Karpas-422 (cell line): ENCODE measurements around the gene HDAC4. TPM values are rescaled to one million over a fixed set of nuclear protein-coding genes. Genes with fewer than 3 reads are reported as not detected.

Experiments used
- DNase-seq: peaks from one replicate; pipeline ENCODE4 v3.0.0-alpha.2; 2015
- H2AFZ ChIP-seq: fragments of 200-600 bp; sonication (generic); 2 replicates; pipeline ENCODE4 v1.6.1; 2014; ENCODE audit warnings: antibody characterized with exemption, low read length, mixed read lengths
- H3K27ac ChIP-seq: fragments of 200-600 bp; sonication (generic); 2 replicates; pipeline ENCODE4 v1.5.1; 2014; ENCODE audit warnings: mild to moderate bottlenecking, low read length, moderate library complexity
- H3K27me3 ChIP-seq: fragments of 200-600 bp; sonication (generic); 2 replicates; pipeline ENCODE4 v1.6.1; 2014; ENCODE audit warnings: low read length, mixed read lengths
- H3K36me3 ChIP-seq: fragments of 200-600 bp; sonication (generic); 2 replicates; pipeline ENCODE4 v1.6.1; 2014; ENCODE audit warnings: low read length, mixed read lengths; ENCODE audit not compliant: insufficient read depth
- H3K4me1 ChIP-seq: fragments of 200-600 bp; sonication (generic); 2 replicates; pipeline ENCODE4 v1.6.1; 2014; ENCODE audit warnings: mild to moderate bottlenecking, low read length, mixed read lengths
- H3K4me2 ChIP-seq: fragments of 200-600 bp; sonication (generic); 2 replicates; pipeline ENCODE4 v1.6.1; 2014; ENCODE audit warnings: low read length, low read depth, mild to moderate bottlenecking; ENCODE audit not compliant: poor library complexity, severe bottlenecking
- H3K4me3 ChIP-seq: fragments of 200-600 bp; sonication (generic); 2 replicates; pipeline ENCODE4 v1.5.1; 2014; ENCODE audit warnings: mild to moderate bottlenecking, antibody characterized with exemption, low read length, mixed read lengths
- H3K79me2 ChIP-seq: fragments of 200-600 bp; sonication (generic); 2 replicates; pipeline ENCODE4 v1.6.1; 2014; ENCODE audit warnings: mild to moderate bottlenecking, low read length, mixed read lengths
- H3K9ac ChIP-seq: fragments of 200-600 bp; sonication (generic); 2 replicates; pipeline ENCODE4 v1.6.0; 2014; ENCODE audit warnings: low read length
- H3K9me2 ChIP-seq: fragments of 200-600 bp; sonication (generic), shearing (Covaris generic); replicated peaks from 2 replicates; pipeline ENCODE4 v1.6.0; 2014; ENCODE audit warnings: mild to moderate bottlenecking, low read length, moderate library complexity; ENCODE audit not compliant: insufficient read depth
- H3K9me3 ChIP-seq: fragments of 300-700, 200-600 bp; sonication (generic); 2 replicates; pipeline ENCODE4 v1.6.1; 2014; ENCODE audit warnings: low read length, mixed read lengths
- H4K20me1 ChIP-seq: fragments of 200-600 bp; sonication (generic); 2 replicates; pipeline ENCODE4 v1.6.1; 2014; ENCODE audit warnings: mild to moderate bottlenecking, antibody characterized with exemption, low read length, low read depth; ENCODE audit not compliant: insufficient read depth
- total RNA-seq: library from RNA; depleted of rRNA; stranded (reverse); fragments of >200 nt; shearing (Covaris generic); gene quantifications from 2 replicates; pipeline ENCODE4 v1.2.3, GENCODE V29; 2014; ENCODE audit warnings: low replicate concordance

HDAC4 gene
- total RNA-seq, 1 experiment from 2014 or later: 8.5 TPM

DNA sequence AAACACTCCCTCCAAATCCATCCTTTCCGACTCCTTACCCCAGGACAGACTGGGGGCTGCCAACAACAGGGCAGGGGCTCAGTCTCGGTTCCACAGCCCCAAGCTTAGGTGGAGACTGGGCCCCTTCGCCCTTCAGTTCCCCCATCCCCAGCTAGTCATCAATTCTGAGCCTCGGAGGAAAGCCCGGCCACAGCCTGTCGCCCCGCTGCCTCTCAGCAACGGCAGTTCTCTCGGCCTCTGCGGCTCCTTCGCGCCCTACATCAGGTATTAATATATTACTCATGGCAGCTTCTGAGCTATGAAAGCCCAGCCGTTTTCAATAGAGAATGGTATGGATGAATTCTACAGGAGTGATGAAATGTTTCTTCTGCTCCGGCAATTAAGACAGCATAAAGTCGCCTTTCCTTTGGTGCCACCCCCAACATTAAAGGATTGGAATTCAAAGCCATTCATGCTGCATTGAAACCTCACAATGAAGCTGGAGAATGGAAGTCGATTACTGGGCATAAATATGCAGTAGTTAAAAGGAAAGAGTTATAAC lies 2.8 kb downstream of the HDAC4 start:
- Histone ChIP-seq H3K79me2 (peaks cover 5% of the 10 kb centered on the region; the same call in 1 of the 2 replicates), H3K27ac (no peak overlapping the region), H3K9me2 (no peaks in the 10 kb centered on the region), H3K4me2 (no peak overlapping the region), H3K9me3 (no peaks in the 10 kb centered on the region), H3K36me3 (no peaks in the 10 kb centered on the region), H4K20me1 (peaks cover 47% of the 10 kb centered on the region), H2AFZ (no peak overlapping the region), H3K4me1 (peaks cover 21% of the 10 kb centered on the region), H3K27me3 (no peaks in the 10 kb centered on the region), H3K9ac (no peak overlapping the region), H3K4me3 (no peak overlapping the region)
- DNase-seq: no peak

DNA sequence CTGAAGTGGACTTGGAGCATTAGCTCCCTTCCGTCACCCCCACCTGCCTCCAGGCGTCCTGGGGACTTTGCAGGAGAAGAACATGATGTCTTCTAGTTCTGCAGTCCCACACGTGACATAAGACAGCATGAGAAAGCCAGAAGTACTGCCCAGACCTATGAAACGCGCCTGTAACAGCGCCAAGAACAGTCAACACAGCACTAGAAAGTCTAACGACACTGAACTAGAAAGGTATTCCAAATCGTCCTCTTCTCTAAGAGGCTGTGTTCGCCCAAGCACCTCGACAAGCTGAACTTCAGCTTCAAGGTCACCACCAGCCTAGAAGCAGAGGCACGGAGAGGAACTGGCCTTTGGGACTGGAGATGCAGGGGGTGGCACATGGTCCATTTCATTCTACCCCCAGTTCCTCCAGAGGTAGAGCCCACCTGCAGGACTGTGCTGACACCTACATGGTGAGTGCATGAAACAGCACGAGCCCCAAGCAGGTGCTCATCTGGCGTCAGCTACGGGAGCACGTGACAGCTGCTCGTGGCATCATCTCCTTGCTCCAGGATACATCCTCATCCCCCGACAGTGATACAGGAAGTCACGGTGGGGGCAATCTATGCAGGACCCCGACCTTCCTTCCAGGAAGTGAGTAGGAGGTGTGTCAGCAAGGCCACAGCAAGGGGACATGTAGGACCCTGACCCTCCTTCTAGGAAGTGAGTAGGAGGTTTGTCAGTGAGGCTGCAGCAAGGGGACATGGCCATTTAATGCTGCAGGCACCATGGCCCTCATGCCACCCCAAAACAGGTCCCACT lies 3.7 kb downstream of the HDAC4 start:
- H3K9ac ChIP-seq: no peak overlapping the region
- H3K9me2 ChIP-seq: no peaks in the 10 kb centered on the region
- no peak overlapping the region for H3K27ac ChIP-seq
- H2AFZ ChIP-seq: no peak overlapping the region
- H3K36me3 ChIP-seq: no peaks in the 10 kb centered on the region
- H4K20me1 ChIP-seq: peaks cover 53% of the 10 kb centered on the region
- H3K4me2 ChIP-seq: no peak overlapping the region
- no peaks in the 10 kb centered on the region for H3K9me3 ChIP-seq
- H3K4me3 ChIP-seq: no peak overlapping the region
- peaks cover 5% of the 10 kb centered on the region; the same call in 1 of the 2 replicates for H3K79me2 ChIP-seq
- peaks cover 16% of the 10 kb centered on the region for H3K4me1 ChIP-seq
- H3K27me3 ChIP-seq: no peaks in the 10 kb centered on the region
- peak; percentile 48 for DNase-seq

GRCh38 chr2:239395524-239395923 lies 5.3 kb downstream of the HDAC4 start:
- Histone ChIP-seq H3K9me3 (no peaks in the 10 kb centered on the region), H3K4me2 (no peak overlapping the region), H3K27ac (no peak overlapping the region), H3K79me2 (peaks cover 5% of the 10 kb centered on the region; the same call in 1 of the 2 replicates), H4K20me1 (peaks cover 56% of the 10 kb centered on the region), H3K36me3 (no peaks in the 10 kb centered on the region), H3K9me2 (no peaks in the 10 kb centered on the region), H2AFZ (no peak overlapping the region), H3K9ac (no peak overlapping the region), H3K4me3 (no peak overlapping the region), H3K4me1 (peaks cover 10% of the 10 kb centered on the region), H3K27me3 (no peaks in the 10 kb centered on the region)
- no peak for DNase-seq

DNA sequence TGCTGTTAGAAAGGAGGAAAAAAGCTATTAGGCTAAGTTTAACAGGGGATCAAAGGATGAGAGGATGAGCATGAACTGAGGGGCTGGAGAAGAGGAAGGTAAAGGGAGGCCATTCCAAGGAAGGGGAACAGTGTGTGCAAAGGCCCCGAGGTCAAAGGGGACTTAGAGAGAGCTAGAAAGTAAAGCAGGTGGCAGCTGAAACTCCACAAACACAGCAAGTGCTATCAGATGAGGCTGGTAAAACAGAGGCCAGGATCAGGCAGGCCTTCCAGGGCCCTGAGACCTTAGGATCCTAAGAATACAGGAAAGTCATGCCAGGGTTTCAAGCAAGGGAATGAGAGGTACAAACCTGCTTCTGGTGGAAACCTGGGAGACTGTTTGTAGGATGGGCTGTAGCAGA lies 5.8 kb downstream of the HDAC4 start:
- no peaks in the 10 kb centered on the region for H3K9me3 ChIP-seq
- no peak for DNase-seq
- H3K9ac ChIP-seq: no peak overlapping the region
- no peak overlapping the region for H3K4me2 ChIP-seq
- H3K27ac ChIP-seq: no peak overlapping the region
- H3K4me1 ChIP-seq: peaks cover 10% of the 10 kb centered on the region
- H4K20me1 ChIP-seq: peaks cover 56% of the 10 kb centered on the region
- H3K79me2 ChIP-seq: peaks cover 5% of the 10 kb centered on the region; the same call in 1 of the 2 replicates
- no peaks in the 10 kb centered on the region for H3K27me3 ChIP-seq
- no peak overlapping the region for H3K4me3 ChIP-seq
- H3K9me2 ChIP-seq: no peaks in the 10 kb centered on the region
- H3K36me3 ChIP-seq: no peaks in the 10 kb centered on the region
- H2AFZ ChIP-seq: no peak overlapping the region

- no peak overlapping the region for H3K4me3 ChIP-seq
- H3K36me3 ChIP-seq: no peaks in the 10 kb centered on the region
- no peak overlapping the region for H2AFZ ChIP-seq
- no peaks in the 10 kb centered on the region for H3K9me2 ChIP-seq
- peaks cover 53% of the 10 kb centered on the region for H4K20me1 ChIP-seq
- H3K27ac ChIP-seq: no peak overlapping the region
- peaks cover 5% of the 10 kb centered on the region for H3K4me1 ChIP-seq
- no peaks in the 10 kb centered on the region for H3K27me3 ChIP-seq
- H3K4me2 ChIP-seq: no peak overlapping the region
- peaks cover 3% of the 10 kb centered on the region; the same call in 1 of the 2 replicates for H3K79me2 ChIP-seq
- DNase-seq: no peak
- no peaks in the 10 kb centered on the region for H3K9me3 ChIP-seq
- H3K9ac ChIP-seq: no peak overlapping the region
These were observed 6.4 kb downstream of the HDAC4 start for GRCh38 chr2:239394346-239394945.

DNA sequence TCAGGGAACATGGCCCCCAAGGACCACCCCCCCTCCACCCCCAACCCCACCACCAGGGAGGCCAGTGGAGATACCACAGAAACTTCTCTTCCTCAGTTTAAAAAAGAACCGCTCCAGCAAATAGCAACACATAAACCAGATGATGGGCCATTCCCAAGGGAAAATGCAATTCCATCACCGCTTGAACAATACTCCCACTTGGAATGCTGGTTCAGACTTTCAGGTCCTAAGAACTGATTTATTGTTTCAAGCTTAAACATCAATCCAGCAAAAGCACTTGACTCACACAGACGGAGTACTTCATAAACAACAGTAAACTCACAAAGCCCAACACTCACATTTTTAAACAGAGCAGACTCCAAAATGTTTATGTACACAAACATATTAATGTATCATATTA lies 6.9 kb downstream of the HDAC4 start:
- Histone ChIP-seq H3K4me1 (peaks cover under 1% of the 10 kb centered on the region; the same call in 1 of the 2 replicates), H3K27me3 (no peaks in the 10 kb centered on the region), H3K4me2 (no peak overlapping the region), H3K9ac (no peak overlapping the region), H3K4me3 (no peak overlapping the region), H2AFZ (no peak overlapping the region), H4K20me1 (peaks cover 49% of the 10 kb centered on the region), H3K79me2 (no peaks in the 10 kb centered on the region), H3K36me3 (no peaks in the 10 kb centered on the region), H3K9me2 (no peaks in the 10 kb centered on the region), H3K9me3 (no peaks in the 10 kb centered on the region), H3K27ac (no peak overlapping the region)
- DNase-seq: no peak

GRCh38 chr2:239393388-239393940 lies 7.4 kb downstream of the HDAC4 start:
- Histone ChIP-seq H3K9me3 (no peaks in the 10 kb centered on the region), H3K4me1 (no peaks in the 10 kb centered on the region), H3K27me3 (no peaks in the 10 kb centered on the region), H3K4me2 (no peak overlapping the region), H4K20me1 (peaks cover 45% of the 10 kb centered on the region), H3K9me2 (no peaks in the 10 kb centered on the region), H3K27ac (no peak overlapping the region), H3K4me3 (no peak overlapping the region), H3K79me2 (no peaks in the 10 kb centered on the region), H3K36me3 (no peaks in the 10 kb centered on the region), H2AFZ (no peak overlapping the region), H3K9ac (no peak overlapping the region)
- DNase-seq: no peak
